Activated CD8-positive, alpha-beta T cell treated with anti-CD3 and anti-CD28 coated beads for 36 hours (primary cell): ENCODE measurements around the gene PDE8B. TPM values are rescaled to one million over a fixed set of nuclear protein-coding genes. Genes with fewer than 3 reads are reported as not detected.

Source experiments
- ATAC-seq: fragments of 200-7000 bp; cut with Tn5 transposase; one replicate; pipeline ENCODE4 v1.10.0; 2021; ENCODE audit warnings: mild to moderate bottlenecking, moderate library complexity
- CTCF ChIA-PET: fragments of 350-600 bp; sonication (Branson Sonifier 250); formaldehyde crosslinking; loops from one replicate; lab custom pipeline; 2021; ENCODE audit warnings: antibody characterized with exemption; lab: Charles Lee
- POLR2A ChIA-PET: fragments of 350-600 bp; sonication (Branson Sonifier 250); formaldehyde crosslinking; loops from one replicate; lab custom pipeline; 2021; ENCODE audit warnings: antibody characterized with exemption; lab: Charles Lee
- DNase-seq: peaks from one replicate; pipeline ENCODE4 v3.0.0-alpha.2; 2020
- H3K27ac Mint-ChIP-seq: one replicate; pipeline ENCODE4 v1.8.0; 2021; ENCODE audit warnings: mild to moderate bottlenecking, mixed read lengths
- H3K27me3 Mint-ChIP-seq: one replicate; pipeline ENCODE4 v1.8.0; 2021; ENCODE audit warnings: mixed read lengths
- H3K36me3 Mint-ChIP-seq: one replicate; pipeline ENCODE4 v1.8.0; 2021; ENCODE audit warnings: low read depth, mixed read lengths
- H3K4me1 Mint-ChIP-seq: one replicate; pipeline ENCODE4 v1.8.0; 2021; ENCODE audit warnings: low read depth, mixed read lengths
- H3K4me3 Mint-ChIP-seq: one replicate; pipeline ENCODE4 v1.8.0; 2021; ENCODE audit warnings: mild to moderate bottlenecking, moderate library complexity, mixed read lengths
- H3K9me3 Mint-ChIP-seq: one replicate; pipeline ENCODE4 v1.8.0; 2021; ENCODE audit warnings: mixed read lengths
- intact Hi-C: fragments of 100-400 bp; cut with micrococcal nuclease; formaldehyde crosslinking; loops from one replicate; pipeline ENCODE4 v1.10.0; 2022
- total RNA-seq, 2 experiments: library from RNA; stranded (reverse); gene quantifications; one replicate each; pipeline ENCODE4 v1.2.3, GENCODE V29; 2021
- TF ChIP-seq, protein P1 (sequence below): fragments of 200-600 bp; IDR thresholded peaks from one replicate; pipeline ENCODE4 v1.8.0; 2022; ENCODE audit warnings: antibody characterized with exemption, mild to moderate bottlenecking

Gene PDE8B
- total RNA-seq, 2 experiments from 2014 or later = 0.47 TPM; not detected in 1

DNA sequence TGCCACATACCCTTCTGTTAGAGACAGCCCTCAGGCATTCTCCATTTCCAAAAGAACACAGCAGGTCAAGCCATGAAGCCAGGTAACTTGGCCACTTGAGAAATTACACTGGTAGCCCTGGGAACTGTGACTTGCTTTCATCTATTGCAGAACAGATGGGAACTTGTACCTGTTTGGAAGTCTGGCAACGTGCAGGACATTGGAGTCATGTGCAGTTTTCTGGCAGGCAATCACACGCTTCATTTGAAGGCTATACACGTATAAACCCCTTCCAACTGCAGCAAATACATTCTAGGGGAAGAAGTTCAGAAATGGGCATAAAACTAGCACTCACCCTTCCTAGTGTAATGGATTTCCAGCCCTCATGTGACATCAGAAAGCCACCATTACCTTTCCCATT, 227.6 kb downstream of the PDE8B start:
- H3K9me3 Mint-ChIP-seq = no peaks in the 10 kb centered on the region
- H3K36me3 Mint-ChIP-seq = peaks cover 10% of the 10 kb centered on the region
- intact Hi-C loops = no loop called here
- TF ChIP-seq, protein P1, sequence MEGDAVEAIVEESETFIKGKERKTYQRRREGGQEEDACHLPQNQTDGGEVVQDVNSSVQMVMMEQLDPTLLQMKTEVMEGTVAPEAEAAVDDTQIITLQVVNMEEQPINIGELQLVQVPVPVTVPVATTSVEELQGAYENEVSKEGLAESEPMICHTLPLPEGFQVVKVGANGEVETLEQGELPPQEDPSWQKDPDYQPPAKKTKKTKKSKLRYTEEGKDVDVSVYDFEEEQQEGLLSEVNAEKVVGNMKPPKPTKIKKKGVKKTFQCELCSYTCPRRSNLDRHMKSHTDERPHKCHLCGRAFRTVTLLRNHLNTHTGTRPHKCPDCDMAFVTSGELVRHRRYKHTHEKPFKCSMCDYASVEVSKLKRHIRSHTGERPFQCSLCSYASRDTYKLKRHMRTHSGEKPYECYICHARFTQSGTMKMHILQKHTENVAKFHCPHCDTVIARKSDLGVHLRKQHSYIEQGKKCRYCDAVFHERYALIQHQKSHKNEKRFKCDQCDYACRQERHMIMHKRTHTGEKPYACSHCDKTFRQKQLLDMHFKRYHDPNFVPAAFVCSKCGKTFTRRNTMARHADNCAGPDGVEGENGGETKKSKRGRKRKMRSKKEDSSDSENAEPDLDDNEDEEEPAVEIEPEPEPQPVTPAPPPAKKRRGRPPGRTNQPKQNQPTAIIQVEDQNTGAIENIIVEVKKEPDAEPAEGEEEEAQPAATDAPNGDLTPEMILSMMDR = no peak
- no peaks in the 10 kb centered on the region for H3K4me1 Mint-ChIP-seq
- ATAC-seq = no peak
- H3K27me3 Mint-ChIP-seq = no peaks in the 10 kb centered on the region
- no peak overlapping the region for H3K27ac Mint-ChIP-seq
- no peak for DNase-seq
- POLR2A ChIA-PET = no interaction called here
- no peak overlapping the region for H3K4me3 Mint-ChIP-seq
- CTCF ChIA-PET = interaction anchor here (0.9 to 1.3 kb wide), 2 partner anchors 19 to 79 kb away, joined by 3 to 4 read pairs; no protein-coding TSS in a partner anchor

- no peak overlapping the region for H3K4me3 Mint-ChIP-seq
- H3K27me3 Mint-ChIP-seq = no peaks in the 10 kb centered on the region
- H3K9me3 Mint-ChIP-seq = peaks cover 2% of the 10 kb centered on the region
- intact Hi-C loops = no loop called here
- TF ChIP-seq, protein P1 = no peak
- ATAC-seq (no peak), DNase-seq (no peak)
- POLR2A ChIA-PET = no interaction called here
- H3K27ac Mint-ChIP-seq = no peak overlapping the region
- CTCF ChIA-PET = no interaction called here
- no peaks in the 10 kb centered on the region for H3K4me1 Mint-ChIP-seq
- peaks cover 34% of the 10 kb centered on the region for H3K36me3 Mint-ChIP-seq
Measured at GRCh38 chr5:77443670-77444069, 233.2 kb downstream of the PDE8B start.

GRCh38 chr5:77444356-77444755, 233.9 kb downstream of the PDE8B start:
- no peak for DNase-seq
- H3K27me3 Mint-ChIP-seq = no peaks in the 10 kb centered on the region
- H3K27ac Mint-ChIP-seq = no peak overlapping the region
- TF ChIP-seq, protein P1 = no peak
- POLR2A ChIA-PET = no interaction called here
- ATAC-seq = no peak
- no peak overlapping the region for H3K4me3 Mint-ChIP-seq
- H3K9me3 Mint-ChIP-seq = peaks cover 2% of the 10 kb centered on the region
- intact Hi-C loops = no loop called here
- H3K36me3 Mint-ChIP-seq = peaks cover 40% of the 10 kb centered on the region
- CTCF ChIA-PET = interaction anchor here (1.4 kb wide), 1 partner anchor 48 kb away, joined by 4 read pairs; the partner anchor contains the start of gene WDR41
- no peaks in the 10 kb centered on the region for H3K4me1 Mint-ChIP-seq

GRCh38 chr5:77448831-77449230, 238.4 kb downstream of the PDE8B start:
- Mint-ChIP-seq H3K4me3 (no peak overlapping the region), H3K36me3 (peaks cover 50% of the 10 kb centered on the region), H3K27ac (no peak overlapping the region), H3K4me1 (no peaks in the 10 kb centered on the region), H3K9me3 (peaks cover 2% of the 10 kb centered on the region), H3K27me3 (no peaks in the 10 kb centered on the region)
- TF ChIP-seq, protein P1 = no peak
- ChIA-PET POLR2A (no interaction called here), CTCF (no interaction called here)
- intact Hi-C loops = no loop called here
- ATAC-seq (no peak), DNase-seq (no peak)

DNA sequence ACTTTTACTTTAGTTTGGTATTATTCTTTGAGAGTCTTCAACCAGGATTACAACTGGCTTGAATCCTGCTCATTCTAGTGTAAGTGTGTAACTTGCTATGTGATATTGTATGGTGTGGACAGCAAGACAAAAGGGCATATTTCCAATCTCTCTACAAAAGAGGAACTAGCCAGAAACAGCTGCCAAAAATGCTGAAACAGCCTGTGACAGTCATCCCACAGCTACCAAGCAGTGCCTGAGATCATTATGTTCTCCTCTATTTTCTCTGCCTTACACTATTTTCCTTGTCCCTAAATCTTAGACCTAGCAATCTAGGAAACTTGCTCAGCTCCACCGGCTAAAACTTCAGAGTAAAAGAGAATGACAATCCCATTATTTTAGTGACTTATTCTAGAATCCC, 238.8 kb downstream of the PDE8B start:
- intact Hi-C loops = no loop called here
- ChIA-PET CTCF (no interaction called here), POLR2A (no interaction called here)
- Mint-ChIP-seq H3K27ac (no peak overlapping the region), H3K4me3 (no peak overlapping the region), H3K9me3 (peaks cover 2% of the 10 kb centered on the region), H3K27me3 (no peaks in the 10 kb centered on the region), H3K4me1 (no peaks in the 10 kb centered on the region), H3K36me3 (peaks cover 48% of the 10 kb centered on the region)
- ATAC-seq = no peak
- DNase-seq = no peak
- TF ChIP-seq, protein P1 = no peak
